Loucy (cell line): ENCODE measurements around the gene ITIH1.

Source experiments
- H2AFZ ChIP-seq: fragments of 200-600 bp; sonication (generic); 2 replicates; pipeline ENCODE4 v1.6.0; 2016; ENCODE audit warnings: antibody characterized with exemption, mild to moderate bottlenecking, low read length, moderate library complexity
- H3F3A ChIP-seq: fragments of 200-600 bp; 2 replicates; pipeline ENCODE4 v1.6.0; 2016; ENCODE audit warnings: antibody characterized with exemption, low read depth, mild to moderate bottlenecking
- H3K27me3 ChIP-seq: fragments of 200-600 bp; sonication (generic); 2 replicates; pipeline ENCODE4 v1.6.1; 2014; ENCODE audit warnings: low read length, mild to moderate bottlenecking; ENCODE audit not compliant: insufficient read depth, poor library complexity, severe bottlenecking
- H3K36me3 ChIP-seq: fragments of 200-600 bp; sonication (generic); 2 replicates; pipeline ENCODE4 v1.6.1; 2016; ENCODE audit warnings: low read length; ENCODE audit not compliant: insufficient read depth
- H3K4me1 ChIP-seq: fragments of 200-600 bp; sonication (generic); 2 replicates; pipeline ENCODE4 v1.5.1; 2014; ENCODE audit warnings: low read length, mild to moderate bottlenecking; ENCODE audit not compliant: insufficient read depth, poor library complexity, severe bottlenecking
- H3K4me2 ChIP-seq: fragments of 200-600 bp; sonication (generic); 2 replicates; pipeline ENCODE4 v1.6.0; 2014; ENCODE audit warnings: antibody characterized with exemption, low read length, low read depth, mild to moderate bottlenecking; ENCODE audit not compliant: poor library complexity, severe bottlenecking
- H3K4me3 ChIP-seq: fragments of 200-600 bp; sonication (generic); 2 replicates; pipeline ENCODE4 v1.5.1; 2014; ENCODE audit warnings: low read length, mild to moderate bottlenecking, mixed read lengths; ENCODE audit not compliant: poor library complexity, severe bottlenecking
- H3K79me2 ChIP-seq: fragments of 200-600 bp; sonication (generic); 2 replicates; pipeline ENCODE4 v1.6.1; 2014; ENCODE audit warnings: low read length; ENCODE audit not compliant: insufficient read depth
- H3K9ac ChIP-seq: fragments of 200-600 bp; sonication (generic); 2 replicates; pipeline ENCODE4 v1.6.0; 2014; ENCODE audit warnings: mild to moderate bottlenecking, low read depth, low read length, moderate library complexity; ENCODE audit not compliant: poor library complexity, severe bottlenecking
- H3K9me2 ChIP-seq: fragments of 200-600 bp; sonication (generic); replicated peaks from 2 replicates; pipeline ENCODE4 v1.6.1; 2016; ENCODE audit warnings: low read depth, low read length, mixed read lengths
- H3K9me3 ChIP-seq: fragments of 200-600 bp; sonication (generic); 2 replicates; pipeline ENCODE4 v1.6.1; 2014; ENCODE audit warnings: mild to moderate bottlenecking, antibody characterized with exemption, low read length, low read depth; ENCODE audit not compliant: insufficient read depth
- H4K20me1 ChIP-seq: fragments of 200-600 bp; sonication (generic); 2 replicates; pipeline ENCODE4 v1.6.0; 2014; ENCODE audit warnings: antibody characterized with exemption, low read length, mild to moderate bottlenecking; ENCODE audit not compliant: insufficient read depth, poor library complexity, severe bottlenecking
- CTCF ChIP-seq: fragments of 200-600 bp; sonication (generic); conservative IDR thresholded peaks from 2 replicates; pipeline ENCODE4 v1.5.1; 2014; ENCODE audit warnings: mild to moderate bottlenecking, antibody characterized with exemption, low read length
- EZH2phosphoT487 ChIP-seq: fragments of 200-600 bp; IDR thresholded peaks from 2 replicates; pipeline ENCODE4 v1.6.1; 2018; ENCODE audit warnings: antibody characterized with exemption, mild to moderate bottlenecking, moderate library complexity, borderline replicate concordance

ITIH1 gene

GRCh38 chr3:52777959-52778805, 783 bp downstream of the ITIH1 start:
- Histone ChIP-seq H3K79me2 (no peaks in the 10 kb centered on the region), H2AFZ (no peak overlapping the region), H4K20me1 (no peaks in the 10 kb centered on the region), H3K4me3 (no peak overlapping the region), H3K9me2 (no peaks in the 10 kb centered on the region), H3K27me3 (no peaks in the 10 kb centered on the region), H3F3A (no peaks in the 10 kb centered on the region), H3K9me3 (no peaks in the 10 kb centered on the region), H3K4me1 (no peaks in the 10 kb centered on the region), H3K9ac (no peak overlapping the region), H3K4me2 (peak overlapping the region; percentile 8), H3K36me3 (no peaks in the 10 kb centered on the region)
- no peak for TF ChIP-seq EZH2phosphoT487

- Histone ChIP-seq H3K36me3 (no peaks in the 10 kb centered on the region), H3K4me2 (no peak overlapping the region), H3K9ac (no peak overlapping the region), H3K79me2 (no peaks in the 10 kb centered on the region), H3K9me3 (no peaks in the 10 kb centered on the region), H3K9me2 (no peaks in the 10 kb centered on the region), H3F3A (no peaks in the 10 kb centered on the region), H3K4me3 (no peak overlapping the region), H2AFZ (no peak overlapping the region), H3K27me3 (no peaks in the 10 kb centered on the region), H3K4me1 (no peaks in the 10 kb centered on the region), H4K20me1 (no peaks in the 10 kb centered on the region)
- TF ChIP-seq EZH2phosphoT487 (no peak), CTCF (no peak)
These were observed 1.8 kb downstream of the ITIH1 start for GRCh38 chr3:52779011-52779836.

DNA sequence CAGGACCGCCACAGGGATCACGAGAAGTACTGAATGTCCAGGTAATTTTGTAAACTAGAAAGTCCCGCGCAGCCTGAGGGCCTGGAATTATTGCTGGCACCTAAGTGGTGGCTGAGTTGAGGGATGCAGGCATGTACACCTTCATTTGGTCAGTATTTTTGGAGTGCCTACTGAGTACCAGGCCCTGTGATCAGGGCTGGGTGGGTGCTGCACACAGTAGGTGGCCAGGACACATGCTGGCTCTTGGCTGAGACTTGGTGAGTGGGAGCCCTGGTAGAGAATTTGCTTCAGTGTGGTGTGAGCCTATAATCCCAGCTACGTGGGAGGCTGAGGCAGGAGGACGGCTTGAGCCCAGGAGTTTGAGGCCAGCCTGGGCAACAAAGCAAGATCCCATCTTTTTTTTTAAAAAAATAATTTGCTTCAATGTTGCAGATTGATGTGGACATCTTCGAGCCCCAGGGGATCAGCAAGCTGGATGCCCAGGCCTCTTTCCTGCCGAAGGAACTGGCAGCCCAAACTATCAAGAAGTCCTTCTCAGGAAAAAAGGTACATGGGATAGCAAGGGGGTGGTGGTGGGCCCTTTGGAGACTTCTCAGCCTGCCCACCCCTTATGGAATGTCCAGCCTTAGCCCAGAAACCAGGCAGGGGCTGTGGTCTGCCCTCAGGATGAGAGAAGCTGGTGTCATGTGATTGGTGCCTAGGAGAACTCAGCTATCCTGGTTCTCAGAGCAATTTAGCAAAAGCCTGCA, 2.6 kb downstream of the ITIH1 start:
- H3K9me3 ChIP-seq, result no peaks in the 10 kb centered on the region
- no peak overlapping the region for H3K9ac ChIP-seq
- no peaks in the 10 kb centered on the region for H3K79me2 ChIP-seq
- H2AFZ ChIP-seq, result no peak overlapping the region
- H3K27me3 ChIP-seq, result no peaks in the 10 kb centered on the region
- no peaks in the 10 kb centered on the region for H3F3A ChIP-seq
- TF ChIP-seq CTCF (no peak), EZH2phosphoT487 (no peak)
- H3K9me2 ChIP-seq, result no peaks in the 10 kb centered on the region
- no peak overlapping the region for H3K4me3 ChIP-seq
- no peaks in the 10 kb centered on the region for H3K36me3 ChIP-seq
- H3K4me1 ChIP-seq, result no peaks in the 10 kb centered on the region
- H3K4me2 ChIP-seq, result no peak overlapping the region
- H4K20me1 ChIP-seq, result no peaks in the 10 kb centered on the region
